Measurements from ENCODE around the gene ALX4.

Gene ALX4

GRCh38 chr11:44226945-44227344 is 83.0 kb downstream of the ALX4 start:
- Histone ChIP-seq H3K9me3 (ENCODE audit: control insufficient read depth, low read length) (no peaks in the 10 kb centered on the region), H3K27ac (ENCODE audit: insufficient read depth, low read depth, low read length, poor library complexity, severe bottlenecking) (no peak overlapping the region), H3K4me1 (ENCODE audit: control insufficient read depth, insufficient read depth, low read length) (no peaks in the 10 kb centered on the region), H3K27me3 (ENCODE audit: control insufficient read depth, insufficient read depth, low read length, poor library complexity, severe bottlenecking) (no peaks in the 10 kb centered on the region), H3K4me3 (ENCODE audit: insufficient read depth, low read depth, low read length) (no peak overlapping the region), H3K36me3 (ENCODE audit: control insufficient read depth, insufficient read depth, low read length) (no peaks in the 10 kb centered on the region)
- WGBS, 2 experiments = 71 to 87% methylated on average over 3 to 4 of the region's 4 CpGs

- Histone ChIP-seq H3K36me3 (ENCODE audit: control insufficient read depth, insufficient read depth, low read length) (no peaks in the 10 kb centered on the region), H3K27me3 (ENCODE audit: control insufficient read depth, insufficient read depth, low read length, poor library complexity, severe bottlenecking) (no peaks in the 10 kb centered on the region), H3K9me3 (ENCODE audit: control insufficient read depth, low read length) (no peaks in the 10 kb centered on the region), H3K4me3 (ENCODE audit: insufficient read depth, low read depth, low read length) (no peak overlapping the region), H3K27ac (ENCODE audit: insufficient read depth, low read depth, low read length, poor library complexity, severe bottlenecking) (no peak overlapping the region), H3K4me1 (ENCODE audit: control insufficient read depth, insufficient read depth, low read length) (no peaks in the 10 kb centered on the region)
- 93 to 95% methylated on average over 2 of the region's 2 CpGs for WGBS, 2 experiments
These were observed 83.4 kb downstream of the ALX4 start for GRCh38 chr11:44226490-44226889.

- H3K4me3 ChIP-seq (ENCODE audit: insufficient read depth, low read depth, low read length) = no peak overlapping the region
- H3K9me3 ChIP-seq (ENCODE audit: control insufficient read depth, low read length) = no peaks in the 10 kb centered on the region
- no peaks in the 10 kb centered on the region for H3K27me3 ChIP-seq (ENCODE audit: control insufficient read depth, insufficient read depth, low read length, poor library complexity, severe bottlenecking)
- H3K27ac ChIP-seq (ENCODE audit: insufficient read depth, low read depth, low read length, poor library complexity, severe bottlenecking) = no peak overlapping the region
- H3K36me3 ChIP-seq (ENCODE audit: control insufficient read depth, insufficient read depth, low read length) = no peaks in the 10 kb centered on the region
- WGBS, 2 experiments = 90 to 94% methylated on average over 3 of the region's 3 CpGs
- no peaks in the 10 kb centered on the region for H3K4me1 ChIP-seq (ENCODE audit: control insufficient read depth, insufficient read depth, low read length)
These were observed 85.0 kb downstream of the ALX4 start for GRCh38 chr11:44224867-44225501.

GRCh38 chr11:44223238-44223637 is 86.7 kb downstream of the ALX4 start:
- Histone ChIP-seq H3K27me3 (ENCODE audit: control insufficient read depth, insufficient read depth, low read length, poor library complexity, severe bottlenecking) (no peaks in the 10 kb centered on the region), H3K4me1 (ENCODE audit: control insufficient read depth, insufficient read depth, low read length) (no peaks in the 10 kb centered on the region), H3K9me3 (ENCODE audit: control insufficient read depth, low read length) (no peaks in the 10 kb centered on the region), H3K27ac (ENCODE audit: insufficient read depth, low read depth, low read length, poor library complexity, severe bottlenecking) (no peak overlapping the region), H3K36me3 (ENCODE audit: control insufficient read depth, insufficient read depth, low read length) (no peaks in the 10 kb centered on the region), H3K4me3 (ENCODE audit: insufficient read depth, low read depth, low read length) (no peak overlapping the region)

GRCh38 chr11:44221992-44222391 is 87.9 kb downstream of the ALX4 start:
- 79 to 91% methylated on average over 2 of the region's 2 CpGs for WGBS, 2 experiments
- Histone ChIP-seq H3K4me3 (ENCODE audit: insufficient read depth, low read depth, low read length) (no peak overlapping the region), H3K27me3 (ENCODE audit: control insufficient read depth, insufficient read depth, low read length, poor library complexity, severe bottlenecking) (no peaks in the 10 kb centered on the region), H3K27ac (ENCODE audit: insufficient read depth, low read depth, low read length, poor library complexity, severe bottlenecking) (no peak overlapping the region), H3K4me1 (ENCODE audit: control insufficient read depth, insufficient read depth, low read length) (no peaks in the 10 kb centered on the region), H3K9me3 (ENCODE audit: control insufficient read depth, low read length) (no peaks in the 10 kb centered on the region), H3K36me3 (ENCODE audit: control insufficient read depth, insufficient read depth, low read length) (no peaks in the 10 kb centered on the region)

- Histone ChIP-seq H3K4me3 (ENCODE audit: insufficient read depth, low read depth, low read length) (no peak overlapping the region), H3K4me1 (ENCODE audit: control insufficient read depth, insufficient read depth, low read length) (no peaks in the 10 kb centered on the region), H3K9me3 (ENCODE audit: control insufficient read depth, low read length) (no peaks in the 10 kb centered on the region), H3K36me3 (ENCODE audit: control insufficient read depth, insufficient read depth, low read length) (no peaks in the 10 kb centered on the region), H3K27me3 (ENCODE audit: control insufficient read depth, insufficient read depth, low read length, poor library complexity, severe bottlenecking) (no peaks in the 10 kb centered on the region), H3K27ac (ENCODE audit: insufficient read depth, low read depth, low read length, poor library complexity, severe bottlenecking) (no peak overlapping the region)
- 89 to 94% methylated on average over 3 of the region's 3 CpGs for WGBS, 2 experiments
These were observed 88.5 kb downstream of the ALX4 start for GRCh38 chr11:44221456-44221855.

- no peaks in the 10 kb centered on the region for H3K36me3 ChIP-seq (ENCODE audit: control insufficient read depth, insufficient read depth, low read length)
- WGBS, 2 experiments = 86 to 94% methylated on average over 4 of the region's 4 CpGs
- no peaks in the 10 kb centered on the region for H3K4me1 ChIP-seq (ENCODE audit: control insufficient read depth, insufficient read depth, low read length)
- H3K27ac ChIP-seq (ENCODE audit: insufficient read depth, low read depth, low read length, poor library complexity, severe bottlenecking) = no peak overlapping the region
- H3K4me3 ChIP-seq (ENCODE audit: insufficient read depth, low read depth, low read length) = no peak overlapping the region
- no peaks in the 10 kb centered on the region for H3K27me3 ChIP-seq (ENCODE audit: control insufficient read depth, insufficient read depth, low read length, poor library complexity, severe bottlenecking)
- no peaks in the 10 kb centered on the region for H3K9me3 ChIP-seq (ENCODE audit: control insufficient read depth, low read length)
These were observed 89.8 kb downstream of the ALX4 start for GRCh38 chr11:44219830-44220796.

- Histone ChIP-seq H3K9me3 (ENCODE audit: control insufficient read depth, low read length) (no peaks in the 10 kb centered on the region), H3K27ac (ENCODE audit: insufficient read depth, low read depth, low read length, poor library complexity, severe bottlenecking) (no peak overlapping the region), H3K27me3 (ENCODE audit: control insufficient read depth, insufficient read depth, low read length, poor library complexity, severe bottlenecking) (no peaks in the 10 kb centered on the region), H3K4me1 (ENCODE audit: control insufficient read depth, insufficient read depth, low read length) (no peaks in the 10 kb centered on the region), H3K36me3 (ENCODE audit: control insufficient read depth, insufficient read depth, low read length) (no peaks in the 10 kb centered on the region), H3K4me3 (ENCODE audit: insufficient read depth, low read depth, low read length) (no peak overlapping the region)
- WGBS, 2 experiments = 100% methylated on average over 1 of the region's 1 CpG
These were observed 92.5 kb downstream of the ALX4 start for GRCh38 chr11:44217432-44217831.

GRCh38 chr11:44213148-44213547 is 96.8 kb downstream of the ALX4 start:
- H3K4me3 ChIP-seq (ENCODE audit: insufficient read depth, low read depth, low read length) = no peak overlapping the region
- H3K27me3 ChIP-seq (ENCODE audit: control insufficient read depth, insufficient read depth, low read length, poor library complexity, severe bottlenecking) = peaks cover 5% of the 10 kb centered on the region
- no peaks in the 10 kb centered on the region for H3K9me3 ChIP-seq (ENCODE audit: control insufficient read depth, low read length)
- no peaks in the 10 kb centered on the region for H3K4me1 ChIP-seq (ENCODE audit: control insufficient read depth, insufficient read depth, low read length)
- WGBS, 2 experiments = 100% methylated on average over 1 of the region's 1 CpG; no CpG with 5 or more reads in 1 of the 2 experiments
- no peak overlapping the region for H3K27ac ChIP-seq (ENCODE audit: insufficient read depth, low read depth, low read length, poor library complexity, severe bottlenecking)
- no peaks in the 10 kb centered on the region for H3K36me3 ChIP-seq (ENCODE audit: control insufficient read depth, insufficient read depth, low read length)

GRCh38 chr11:44212128-44212527 is 97.8 kb downstream of the ALX4 start:
- no peaks in the 10 kb centered on the region for H3K4me1 ChIP-seq (ENCODE audit: control insufficient read depth, insufficient read depth, low read length)
- H3K27ac ChIP-seq (ENCODE audit: insufficient read depth, low read depth, low read length, poor library complexity, severe bottlenecking) = no peak overlapping the region
- 92% methylated on average over 3 of the region's 6 CpGs for WGBS, 2 experiments
- H3K27me3 ChIP-seq (ENCODE audit: control insufficient read depth, insufficient read depth, low read length, poor library complexity, severe bottlenecking) = peaks cover 5% of the 10 kb centered on the region
- H3K36me3 ChIP-seq (ENCODE audit: control insufficient read depth, insufficient read depth, low read length) = no peaks in the 10 kb centered on the region
- H3K4me3 ChIP-seq (ENCODE audit: insufficient read depth, low read depth, low read length) = no peak overlapping the region
- no peaks in the 10 kb centered on the region for H3K9me3 ChIP-seq (ENCODE audit: control insufficient read depth, low read length)
